A549 (cell line): Measurements from ENCODE around the gene CDH7. TPM values are rescaled to one million over a fixed set of nuclear protein-coding genes. Genes with fewer than 3 reads are reported as not detected.

ENCODE experiments used
- ATAC-seq, 2 experiments: fragments of 200-7000 bp in 1 of 2; fragments of >200 bp in 1 of 2; cut with Nextera tagmentation in 1 of 2; cut with Tn5 transposase in 1 of 2; 3 replicates each; pipeline versions ENCODE4 v1.8.0 to v1.9.1; 2018 to 2020; ENCODE audit warnings: mild to moderate bottlenecking in 1 of 2, moderate library complexity in 1 of 2
- CTCF ChIA-PET: fragments of 300-600 bp; sonication (Branson Sonifier 250); formaldehyde crosslinking; extraction: SDS; loops from one replicate; lab custom pipeline; 2021; ENCODE audit warnings: antibody characterized with exemption, inconsistent platforms; lab: Yijun Ruan, JAX
- POLR2A ChIA-PET: fragments of 350-600 bp; formaldehyde crosslinking; extraction: SDS; loops from one replicate; lab custom pipeline; 2021; ENCODE audit warnings: antibody characterized with exemption, inconsistent platforms; lab: Yijun Ruan, JAX
- DNase-seq, 2 experiments: peaks; one replicate each; pipeline versions ENCODE4 v3.0.0 to v3.0.0-alpha.2; 2011 to 2016; ENCODE audit warnings: low read depth in 1 of 2, low spot score in 1 of 2
- FAIRE-seq: peaks from 2 replicates; lab custom pipeline; 2011; peaks lifted over from hg19 to GRCh38; lab: Jason Lieb, UNC
- H3K27ac ChIP-seq, 2 experiments: fragments of >200 bp; sonication (Bioruptor Twin); formaldehyde crosslinking; 3 replicates each; pipeline ENCODE4 v1.5.1; 2016 to 2017
- H3K4me1 ChIP-seq: fragments of >200 bp; sonication (Bioruptor Twin); formaldehyde crosslinking; 3 replicates; pipeline ENCODE4 v1.6.1; 2016
- H3K4me2 ChIP-seq: fragments of >200 bp; sonication (Bioruptor Twin); formaldehyde crosslinking; 3 replicates; pipeline ENCODE4 v1.6.1; 2016
- H3K4me3 ChIP-seq: fragments of >200 bp; sonication (Bioruptor Twin); formaldehyde crosslinking; 3 replicates; pipeline ENCODE4 v1.5.1; 2016
- H3K9me3 ChIP-seq: fragments of >200 bp; sonication (Bioruptor Twin); formaldehyde crosslinking; 3 replicates; pipeline ENCODE4 v1.6.1; 2016
- BHLHE40 ChIP-seq: IDR thresholded peaks from 2 replicates; pipeline ENCODE4 v1.6.1; 2012; ENCODE audit warnings: low read depth, low read length, inconsistent platforms
- EP300 ChIP-seq, 2 experiments: fragments of >200 bp; sonication (Bioruptor Twin); formaldehyde crosslinking; IDR thresholded peaks; 2 replicates in 1 of 2; 3 replicates in 1 of 2; pipeline ENCODE4 v1.6.1; 2016 to 2017
- FOSB ChIP-seq: fragments of 250-450 bp; sonication (Bioruptor Pico); IDR thresholded peaks from 2 replicates; pipeline ENCODE4 v1.5.0; 2020; ENCODE audit warnings: mild to moderate bottlenecking, moderate library complexity
- FOXS1 ChIP-seq: fragments of 250-450 bp; sonication (Bioruptor Pico); IDR thresholded peaks from 2 replicates; pipeline ENCODE4 v1.5.0; 2020; ENCODE audit warnings: mild to moderate bottlenecking, moderate library complexity
- HES2 ChIP-seq: fragments of >200 bp; sonication (Bioruptor Twin); formaldehyde crosslinking; IDR thresholded peaks from 2 replicates; pipeline ENCODE4 v1.6.1; 2016
- HEYL ChIP-seq: fragments of 250-450 bp; sonication (Bioruptor Pico); IDR thresholded peaks from 2 replicates; pipeline ENCODE4 v1.8.0; 2021; ENCODE audit warnings: mild to moderate bottlenecking, moderate library complexity
- HOXA7 ChIP-seq: fragments of 250-450 bp; sonication (Bioruptor Pico); IDR thresholded peaks from 2 replicates; pipeline ENCODE4 v1.5.0; 2020; ENCODE audit warnings: mild to moderate bottlenecking, moderate library complexity
- HOXB13 ChIP-seq: fragments of 250-450 bp; sonication (Bioruptor Pico); IDR thresholded peaks from 2 replicates; pipeline ENCODE4 v1.5.0; 2020; ENCODE audit warnings: low read depth, mild to moderate bottlenecking, moderate library complexity
- JUN ChIP-seq, 2 experiments: fragments of >200 bp; sonication (Bioruptor Twin); formaldehyde crosslinking; IDR thresholded peaks; 2 replicates in 1 of 2; 3 replicates in 1 of 2; pipeline ENCODE4 v1.6.1; 2016 to 2017
- KDM5A ChIP-seq: fragments of 200-600 bp; sonication (generic); IDR thresholded peaks from 2 replicates; pipeline ENCODE4 v1.6.1; 2016; ENCODE audit warnings: antibody characterized with exemption, mild to moderate bottlenecking
- MAX ChIP-seq: IDR thresholded peaks from 2 replicates; pipeline ENCODE4 v1.6.1; 2012
- MAZ ChIP-seq: fragments of 150-350 bp; IDR thresholded peaks from 2 replicates; pipeline ENCODE4 v1.6.1; 2014; ENCODE audit warnings: antibody characterized with exemption, low read depth, low read length, borderline replicate concordance
- NPAS2 ChIP-seq: fragments of 250-450 bp; sonication (Bioruptor Pico); IDR thresholded peaks from 2 replicates; pipeline ENCODE4 v1.8.0; 2022; ENCODE audit warnings: mild to moderate bottlenecking, moderate library complexity, borderline replicate concordance
- NR3C1 ChIP-seq: fragments of >200 bp; sonication (Bioruptor Twin); formaldehyde crosslinking; IDR thresholded peaks from 3 replicates; pipeline ENCODE4 v1.6.1; 2017
- PHF8 ChIP-seq: fragments of 200-600 bp; sonication (generic); IDR thresholded peaks from 2 replicates; pipeline ENCODE4 v1.6.1; 2016; ENCODE audit warnings: low read depth, mild to moderate bottlenecking, antibody characterized with exemption, moderate library complexity, borderline replicate concordance
- POLR2A ChIP-seq: IDR thresholded peaks from 2 replicates; pipeline ENCODE4 v1.6.1; 2012; ENCODE audit warnings: mild to moderate bottlenecking, low read length
- POLR2AphosphoS2 ChIP-seq: conservative IDR thresholded peaks from 2 replicates; pipeline ENCODE4 v1.6.1; 2012; ENCODE audit warnings: low read length, improper control_type of control experiment, inconsistent platforms
- RAD21 ChIP-seq, 2 experiments: fragments of >200 bp in 1 of 2; sonication (Bioruptor Twin) in 1 of 2; formaldehyde crosslinking in 1 of 2; IDR thresholded peaks in 1 of 2; conservative IDR thresholded peaks in 1 of 2; 2 replicates in 1 of 2; 3 replicates in 1 of 2; pipeline ENCODE4 v1.6.1; 2012 to 2018; ENCODE audit warnings: inconsistent platforms in 1 of 2
- RARB ChIP-seq: fragments of 250-450 bp; sonication (Bioruptor Pico); IDR thresholded peaks from 2 replicates; pipeline ENCODE4 v1.8.0; 2021; ENCODE audit warnings: mild to moderate bottlenecking, moderate library complexity
- RFX5 ChIP-seq: fragments of 450-650 bp; IDR thresholded peaks from 2 replicates; pipeline ENCODE4 v1.7.1; 2014; ENCODE audit warnings: antibody characterized with exemption, mild to moderate bottlenecking, moderate library complexity
- TP53 ChIP-seq: fragments of 250-450 bp; sonication (Bioruptor Pico); IDR thresholded peaks from 2 replicates; pipeline ENCODE4 v1.5.0; 2021; ENCODE audit warnings: mild to moderate bottlenecking, moderate library complexity
- USF2 ChIP-seq: fragments of 450-650 bp; IDR thresholded peaks from 2 replicates; pipeline ENCODE4 v1.6.1; 2014; ENCODE audit warnings: antibody characterized with exemption
- ZSCAN20 ChIP-seq: fragments of 250-450 bp; sonication (Bioruptor Pico); IDR thresholded peaks from 2 replicates; pipeline ENCODE4 v1.8.0; 2022; ENCODE audit warnings: mild to moderate bottlenecking, moderate library complexity
- WGBS: methylation state at CpG from one replicate; pipeline ENCODE4 v1.1.6; 2017; ENCODE audit errors: missing lambda C conversion rate; 5-methylcytosine and 5-hydroxymethylcytosine counted together
- polyA plus RNA-seq, 4 experiments: library from polyadenylated mRNA; depleted of rRNA in 3 of 4; stranded (reverse); fragments of >200 nt; fragmentation: RNase III in 1 of 4; extraction: RNeasy Plus Mini Kit Qiagen cat#74134 plus additional on column Dnase treatment in 1 of 4; gene quantifications; 2 replicates in 3 of 4; 3 replicates in 1 of 4; pipeline ENCODE4 v1.2.3, GENCODE V29; 2011 to 2017

CDH7 gene
- polyA plus RNA-seq, 2 of the 4 experiments (the other 2 are of a cell fraction): under 0.01 to 0.05 TPM

GRCh38 chr18:65768120-65768778 lies 17.4 kb downstream of the CDH7 start (continued):
- no peak for TF ChIP-seq PHF8
- TF ChIP-seq USF2: no peak

GRCh38 chr18:65769652-65770051 lies 18.8 kb downstream of the CDH7 start:
- H3K4me1 ChIP-seq: peaks cover 25% of the 10 kb centered on the region

GRCh38 chr18:65786474-65786873 lies 35.7 kb downstream of the CDH7 start:
- DNase-seq (no peak), FAIRE-seq (no peak), ATAC-seq (no peak)
- Histone ChIP-seq H3K27ac (no peak overlapping the region), H3K4me2 (no peak overlapping the region), H3K9me3 (no peaks in the 10 kb centered on the region), H3K4me1 (0 out of 3 replicates have a peak, but pooled peaks cover 3% of the 10 kb centered on the region), H3K4me3 (no peak overlapping the region)
- CTCF ChIA-PET: interaction anchor here (1.3 kb wide), 1 partner anchor 17 kb away, joined by 3 read pairs; no protein-coding TSS in a partner anchor
- POLR2A ChIA-PET: no interaction called here
- 39% methylated on average over 2 of the region's 2 CpGs for WGBS
- TF ChIP-seq POLR2AphosphoS2: no peak
- TF ChIP-seq RARB (CRISPR knock-in tag): no peak
- no peak for TF ChIP-seq MAZ
- no peak for TF ChIP-seq FOXS1 (CRISPR knock-in tag)
- no peak for TF ChIP-seq HEYL (CRISPR knock-in tag)
- no peak for TF ChIP-seq RAD21 (conservative IDR thresholded peaks at IDR 0.05 in 1 of 2, IDR thresholded peaks at IDR 0.05 in 1 of 2)
- TF ChIP-seq ZSCAN20 (CRISPR knock-in tag): no peak
- no peak for TF ChIP-seq TP53 (CRISPR knock-in tag)
- no peak for TF ChIP-seq POLR2A
- TF ChIP-seq BHLHE40: no peak
- TF ChIP-seq PHF8: no peak
- no peak for TF ChIP-seq NPAS2 (CRISPR knock-in tag)
- no peak for TF ChIP-seq FOSB
- TF ChIP-seq HOXA7: no peak
- TF ChIP-seq HOXB13 (CRISPR knock-in tag): no peak
- TF ChIP-seq EP300 (IDR thresholded peaks at IDR 0.05): no peak
- TF ChIP-seq RFX5: no peak

More at GRCh38 chr18:65769652-65770051, 18.8 kb downstream of the CDH7 start:
- ChIA-PET CTCF (interaction anchor here (1.0 kb wide), 1 partner anchor 18 kb away, joined by 3 read pairs; no protein-coding TSS in a partner anchor), POLR2A (no interaction called here)
- Histone ChIP-seq H3K9me3 (no peaks in the 10 kb centered on the region), H3K4me3 (no peak overlapping the region), H3K27ac (no peak overlapping the region)
- FAIRE-seq: no peak
- 35% methylated on average over 4 of the region's 4 CpGs for WGBS
- TF ChIP-seq HOXA7 (no peak), MAX (no peak), JUN (IDR thresholded peaks at IDR 0.05) (no peak), NR3C1 (no peak), HES2 (no peak), KDM5A (no peak), POLR2AphosphoS2 (no peak)
- TF ChIP-seq, all 56 proteins: peak for 0
- DNase-seq (no peak), ATAC-seq (no peak)
- peak overlapping the region; percentile 0; the same call in 1 of the 3 replicates for H3K4me2 ChIP-seq
